Medulla oblongata (tissue), 1 donor: ENCODE data around the gene PYGB.
"Not testable (repeated sequence)": the region's sequence is repeated elsewhere in the genome, so short reads cannot be mapped to it uniquely, and the experiment has no call there.

Source experiments
- DNase-seq: peaks from one replicate; pipeline ENCODE4 v3.0.0-alpha.2; 2015; ENCODE audit errors: extremely low spot score

The PYGB gene

GRCh38 chr20:25249198-25249931 is 1.5 kb downstream of the PYGB start:
- DNase-seq = peak; percentile 68

GRCh38 chr20:25250508-25250907 is 2.6 kb downstream of the PYGB start:
- peak; percentile 46 for DNase-seq

- peak; percentile 27 for DNase-seq
Measured at GRCh38 chr20:25251019-25251418, 3.1 kb downstream of the PYGB start.

GRCh38 chr20:25251558-25251957 is 3.7 kb downstream of the PYGB start:
- DNase-seq = peak; percentile 72

- no peak for DNase-seq
Measured at GRCh38 chr20:25252230-25252651, 4.4 kb downstream of the PYGB start.

GRCh38 chr20:25252686-25253421 is 5.0 kb downstream of the PYGB start:
- no peak for DNase-seq

- no peak for DNase-seq
Measured at GRCh38 chr20:25253606-25254275, 5.9 kb downstream of the PYGB start.

GRCh38 chr20:25254571-25254970 is 6.7 kb downstream of the PYGB start:
- DNase-seq = peak; percentile 66

GRCh38 chr20:25254986-25255680 is 7.2 kb downstream of the PYGB start:
- peak; percentile 91 for DNase-seq

- DNase-seq = no peak
Measured at GRCh38 chr20:25256226-25256859, 8.5 kb downstream of the PYGB start.

- no peak for DNase-seq
Measured at GRCh38 chr20:25257130-25257529, 9.2 kb downstream of the PYGB start.

GRCh38 chr20:25257756-25258475 is 10.0 kb downstream of the PYGB start:
- DNase-seq = no peak

GRCh38 chr20:25258476-25258805 is 10.6 kb downstream of the PYGB start:
- DNase-seq = no peak

- DNase-seq = no peak
Measured at GRCh38 chr20:25258828-25259227, 10.9 kb downstream of the PYGB start.

GRCh38 chr20:25259358-25259757 is 11.5 kb downstream of the PYGB start:
- DNase-seq = no peak

- no peak for DNase-seq
Measured at GRCh38 chr20:25259788-25260254, 11.9 kb downstream of the PYGB start.

- DNase-seq = not testable (repeated sequence)
Measured at GRCh38 chr20:25260770-25261437, 13.0 kb downstream of the PYGB start.

- no peak for DNase-seq
Measured at GRCh38 chr20:25269057-25269832, 21.4 kb downstream of the PYGB start.

- no peak for DNase-seq
Measured at GRCh38 chr20:25269833-25270170, 21.9 kb downstream of the PYGB start.

GRCh38 chr20:25270829-25271251 is 23.0 kb downstream of the PYGB start:
- DNase-seq = no peak
